H9 (cell line): ENCODE data around the gene CNPPD1. TPM values are rescaled to one million over a fixed set of nuclear protein-coding genes. Genes with fewer than 3 reads are reported as not detected.

Experiments used
- DNase-seq: peaks from one replicate; pipeline ENCODE4 v3.0.0-alpha.2; 2017
- H2AFZ ChIP-seq: one replicate; pipeline ENCODE4 v1.6.1; 2013; ENCODE audit warnings: mild to moderate bottlenecking, low read length, control low read depth, moderate library complexity
- H2AK5ac ChIP-seq: 2 replicates; pipeline ENCODE4 v1.6.1; 2013; ENCODE audit warnings: low read length, control low read depth, mixed read lengths; ENCODE audit not compliant: insufficient read length
- H2BK120ac ChIP-seq: one replicate; pipeline ENCODE4 v1.6.1; 2013; ENCODE audit warnings: low read depth, mild to moderate bottlenecking, low read length, control low read depth, inconsistent platforms; ENCODE audit not compliant: poor library complexity, severe bottlenecking
- H2BK12ac ChIP-seq: 2 replicates; pipeline ENCODE4 v1.6.1; 2013; ENCODE audit warnings: low read length, control low read depth, mixed read lengths, low read depth; ENCODE audit not compliant: insufficient read length
- H2BK15ac ChIP-seq: 2 replicates; pipeline ENCODE4 v1.6.1; 2013; ENCODE audit warnings: low read depth, low read length, control low read depth
- H2BK20ac ChIP-seq: one replicate; pipeline ENCODE4 v1.6.1; 2013; ENCODE audit warnings: low read depth, mild to moderate bottlenecking, low read length, control low read depth, inconsistent platforms; ENCODE audit not compliant: poor library complexity, severe bottlenecking
- H2BK5ac ChIP-seq: 2 replicates; pipeline ENCODE4 v1.6.1; 2013; ENCODE audit warnings: low read length, control low read depth, mixed read lengths; ENCODE audit not compliant: insufficient read length
- H3K14ac ChIP-seq: 2 replicates; pipeline ENCODE4 v1.6.1; 2013; ENCODE audit warnings: low read length, control low read depth; ENCODE audit not compliant: insufficient read depth
- H3K18ac ChIP-seq: 2 replicates; pipeline ENCODE4 v1.6.1; 2013; ENCODE audit warnings: low read depth, mild to moderate bottlenecking, mixed read lengths, low read length, control low read depth; ENCODE audit not compliant: insufficient read length
- H3K23ac ChIP-seq: 2 replicates; pipeline ENCODE4 v1.6.1; 2013; ENCODE audit warnings: low read length, control low read depth, mixed read lengths, low read depth; ENCODE audit not compliant: insufficient read length
- H3K23me2 ChIP-seq: 2 replicates; pipeline ENCODE4 v1.6.1; 2013; ENCODE audit warnings: low read depth, mild to moderate bottlenecking, mixed read lengths, low read length, control low read depth; ENCODE audit not compliant: insufficient read length, poor library complexity, severe bottlenecking
- H3K27ac ChIP-seq: 2 replicates; pipeline ENCODE4 v1.5.1; 2013; ENCODE audit warnings: low read length, control low read depth, mixed read lengths, low read depth; ENCODE audit not compliant: insufficient read length
- H3K27me3 ChIP-seq: 2 replicates; pipeline ENCODE4 v1.6.1; 2013; ENCODE audit warnings: low read length, control low read depth, inconsistent platforms; ENCODE audit not compliant: insufficient read depth
- H3K4ac ChIP-seq: 2 replicates; pipeline ENCODE4 v1.6.1; 2013; ENCODE audit warnings: low read depth, mild to moderate bottlenecking, control low read depth, inconsistent platforms, low read length, moderate library complexity
- H3K4me1 ChIP-seq: 2 replicates; pipeline ENCODE4 v1.6.1; 2013; ENCODE audit warnings: low read length, control low read depth, inconsistent platforms; ENCODE audit not compliant: insufficient read depth
- H3K4me2 ChIP-seq: 2 replicates; pipeline ENCODE4 v1.6.1; 2013; ENCODE audit warnings: low read length, control low read depth, mixed read lengths; ENCODE audit not compliant: insufficient read length, insufficient read depth
- H3K56ac ChIP-seq: 2 replicates; pipeline ENCODE4 v1.6.1; 2013; ENCODE audit warnings: low read depth, mild to moderate bottlenecking, mixed read lengths, low read length, control low read depth; ENCODE audit not compliant: insufficient read length
- H3K79me1 ChIP-seq: 2 replicates; pipeline ENCODE4 v1.6.1; 2013; ENCODE audit warnings: low read depth, mild to moderate bottlenecking, moderate library complexity, low read length, control low read depth, inconsistent platforms; ENCODE audit not compliant: insufficient read depth, poor library complexity, severe bottlenecking
- H3K79me2 ChIP-seq: 2 replicates; pipeline ENCODE4 v1.6.1; 2013; ENCODE audit warnings: low read length, control low read depth, inconsistent platforms; ENCODE audit not compliant: insufficient read depth
- H3K9ac ChIP-seq: 2 replicates; pipeline ENCODE4 v1.6.1; 2013; ENCODE audit warnings: low read length, control low read depth, mixed read lengths; ENCODE audit not compliant: insufficient read length; ENCODE audit errors: extremely low read depth
- H3K9me3 ChIP-seq: one replicate; pipeline ENCODE4 v1.6.1; 2013; ENCODE audit warnings: low read depth, low read length, inconsistent platforms; ENCODE audit not compliant: control insufficient read depth
- H3T11ph ChIP-seq: one replicate; pipeline ENCODE4 v1.6.1; 2013; ENCODE audit warnings: mild to moderate bottlenecking, low read length, control low read depth, inconsistent platforms
- H4K20me1 ChIP-seq: one replicate; pipeline ENCODE4 v1.6.1; 2013; ENCODE audit not compliant: control insufficient read depth, insufficient read length, insufficient read depth
- H4K5ac ChIP-seq: 2 replicates; pipeline ENCODE4 v1.6.1; 2013; ENCODE audit warnings: low read depth, mild to moderate bottlenecking, mixed read lengths, low read length, control low read depth; ENCODE audit not compliant: insufficient read length
- H4K8ac ChIP-seq: replicated peaks from 2 replicates; pipeline ENCODE4 v1.6.1; 2013; ENCODE audit warnings: low read length, control low read depth, mixed read lengths, low read depth; ENCODE audit not compliant: insufficient read length
- H4K91ac ChIP-seq: 2 replicates; pipeline ENCODE4 v1.6.1; 2013; ENCODE audit warnings: low read depth, mild to moderate bottlenecking, moderate library complexity, mixed read lengths, low read length, control low read depth; ENCODE audit not compliant: insufficient read length
- H3K27ac Mint-ChIP-seq, 3 experiments: 2 replicates in 2 of 3; 3 replicates in 1 of 3; pipeline ENCODE4 v1.8.0; 2020 to 2021; ENCODE audit warnings: mixed read lengths in 3 of 3, mild to moderate bottlenecking in 1 of 3, moderate library complexity in 1 of 3
- H3K27me3 Mint-ChIP-seq: 2 replicates; pipeline ENCODE4 v1.8.0; 2021; ENCODE audit warnings: low read depth, mild to moderate bottlenecking, moderate library complexity, mixed read lengths
- H3K36me3 Mint-ChIP-seq, 3 experiments: 2 replicates in 2 of 3; 3 replicates in 1 of 3; pipeline ENCODE4 v1.8.0; 2020 to 2021; ENCODE audit warnings: low read depth in 3 of 3, mixed read lengths in 3 of 3; ENCODE audit not compliant: insufficient read depth in 1 of 3
- H3K4me1 Mint-ChIP-seq, 2 experiments: 2 replicates each; pipeline ENCODE4 v1.8.0; 2020; ENCODE audit warnings: mixed read lengths in 2 of 2
- H3K4me3 Mint-ChIP-seq, 2 experiments: 2 replicates in 1 of 2; 3 replicates in 1 of 2; pipeline ENCODE4 v1.8.0; 2020 to 2021; ENCODE audit warnings: mild to moderate bottlenecking in 2 of 2, mixed read lengths in 2 of 2, moderate library complexity in 1 of 2
- H3K9me3 Mint-ChIP-seq, 2 experiments: 2 replicates in 1 of 2; 3 replicates in 1 of 2; pipeline ENCODE4 v1.8.0; 2020; ENCODE audit warnings: mild to moderate bottlenecking in 2 of 2, mixed read lengths in 2 of 2, moderate library complexity in 1 of 2
- WGBS: extraction: QIAGEN DNeasy Blood & Tissue Kit; methylation state at CpG from one replicate; pipeline ENCODE4 v1.1.7; 2013; ENCODE audit warnings: missing lambda C conversion rate, low lambda C conversion rate, mixed read lengths; ENCODE audit not compliant: insufficient read length; ENCODE audit errors: extremely low coverage; 5-methylcytosine and 5-hydroxymethylcytosine counted together
- total RNA-seq: library from RNA; stranded (reverse); gene quantifications from 2 replicates; pipeline ENCODE4 v1.2.1, GENCODE V29; 2021
- TF ChIP-seq, protein P1 (sequence below): fragments of 200-600 bp; sonication (generic); conservative IDR thresholded peaks from 3 replicates; pipeline ENCODE4 v1.8.0; 2021; ENCODE audit warnings: antibody characterized with exemption, mild to moderate bottlenecking

The CNPPD1 gene
- total RNA-seq, 1 experiment from 2014 or later, result 33.0 TPM

DNA sequence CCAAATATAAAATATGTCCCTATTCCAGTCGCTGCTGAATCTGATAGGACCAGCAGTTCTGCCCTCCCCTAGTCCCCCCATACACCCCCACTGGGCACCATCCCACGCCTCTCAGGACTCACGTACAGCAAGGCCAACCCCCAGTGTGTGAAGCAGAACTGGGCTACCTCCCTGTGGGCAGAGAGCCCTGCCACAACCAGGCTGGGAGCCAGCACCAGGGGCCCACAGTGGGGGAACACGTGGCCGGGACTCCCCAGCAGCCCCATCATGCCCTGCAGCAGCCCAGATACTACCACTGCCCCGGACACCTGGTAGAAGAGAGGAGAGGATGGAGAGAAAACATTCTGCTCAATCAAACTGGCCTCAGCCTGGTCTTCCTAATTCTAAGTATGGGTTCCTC, 8.2 kb downstream of the CNPPD1 start:
- Histone ChIP-seq H3K9me3 (no peaks in the 10 kb centered on the region), H4K8ac (no peak overlapping the region), H2BK12ac (no peak overlapping the region), H4K20me1 (no peaks in the 10 kb centered on the region), H3K79me1 (no peaks in the 10 kb centered on the region), H2BK20ac (no peak overlapping the region), H3K4me1 (no peaks in the 10 kb centered on the region), H2BK120ac (no peak overlapping the region), H2BK5ac (no peak overlapping the region), H3K27ac (no peak overlapping the region), H2AFZ (no peak overlapping the region), H3K23ac (no peak overlapping the region), H3K79me2 (no peaks in the 10 kb centered on the region), H3K18ac (no peak overlapping the region), H3K56ac (no peak overlapping the region), H4K5ac (no peak overlapping the region), H3T11ph (no peak overlapping the region), H2BK15ac (no peak overlapping the region), H3K14ac (no peak overlapping the region), H3K27me3 (no peaks in the 10 kb centered on the region), H3K9ac (no peak overlapping the region), H3K4me2 (no peak overlapping the region), H3K4ac (no peak overlapping the region), H2AK5ac (no peak overlapping the region), H3K23me2 (peaks cover 2% of the 10 kb centered on the region), H4K91ac (no peak overlapping the region)
- TF ChIP-seq, protein P1, sequence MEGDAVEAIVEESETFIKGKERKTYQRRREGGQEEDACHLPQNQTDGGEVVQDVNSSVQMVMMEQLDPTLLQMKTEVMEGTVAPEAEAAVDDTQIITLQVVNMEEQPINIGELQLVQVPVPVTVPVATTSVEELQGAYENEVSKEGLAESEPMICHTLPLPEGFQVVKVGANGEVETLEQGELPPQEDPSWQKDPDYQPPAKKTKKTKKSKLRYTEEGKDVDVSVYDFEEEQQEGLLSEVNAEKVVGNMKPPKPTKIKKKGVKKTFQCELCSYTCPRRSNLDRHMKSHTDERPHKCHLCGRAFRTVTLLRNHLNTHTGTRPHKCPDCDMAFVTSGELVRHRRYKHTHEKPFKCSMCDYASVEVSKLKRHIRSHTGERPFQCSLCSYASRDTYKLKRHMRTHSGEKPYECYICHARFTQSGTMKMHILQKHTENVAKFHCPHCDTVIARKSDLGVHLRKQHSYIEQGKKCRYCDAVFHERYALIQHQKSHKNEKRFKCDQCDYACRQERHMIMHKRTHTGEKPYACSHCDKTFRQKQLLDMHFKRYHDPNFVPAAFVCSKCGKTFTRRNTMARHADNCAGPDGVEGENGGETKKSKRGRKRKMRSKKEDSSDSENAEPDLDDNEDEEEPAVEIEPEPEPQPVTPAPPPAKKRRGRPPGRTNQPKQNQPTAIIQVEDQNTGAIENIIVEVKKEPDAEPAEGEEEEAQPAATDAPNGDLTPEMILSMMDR, result no peak
- no peak for DNase-seq
- Mint-ChIP-seq H3K4me3 (no peak overlapping the region), H3K9me3 (no peaks in the 10 kb centered on the region; a peak in 1 of 5 replicates), H3K36me3 (peaks cover 6 to 14% (median 9%) of the 10 kb centered on the region in 3 experiments; a peak in 5 of 7 replicates), H3K27me3 (peaks cover 5% of the 10 kb centered on the region), H3K4me1 (peaks cover 0 to 4% of the 10 kb centered on the region in 2 experiments; a peak in 1 of 4 replicates), H3K27ac (no peak overlapping the region)
- WGBS, result no CpG with 5 or more reads among the region's 6 CpGs
